Measurements from ENCODE around the gene PBX4. TPM values are rescaled to one million over a fixed set of nuclear protein-coding genes. Genes with fewer than 3 reads are reported as not detected.

The PBX4 gene
- total RNA-seq, 4 donors from 2014 or later: 22.5 to 62.4 (median 38.4) TPM

GRCh38 chr19:19588546-19588945 is 29.9 kb downstream of the PBX4 start:
- 90 to 93% methylated on average over 2 of the region's 2 CpGs for WGBS, 2 donors
- Histone ChIP-seq H3K9me3 (no peaks in the 10 kb centered on the region), H3K27me3 (no peaks in the 10 kb centered on the region), H3K36me3 (no peaks in the 10 kb centered on the region), H3K4me1 (peaks cover 10 to 12% of the 10 kb centered on the region in 2 donors), H3K4me3 (replicated peaks in 1 of 3) (no peak overlapping the region), H3K27ac (no peak overlapping the region)
- TF ChIP-seq POLR2A (IDR thresholded peaks at IDR 0.05): no peak
- TF ChIP-seq CTCF (IDR thresholded peaks at IDR 0.05): no peak
- no peak for DNase-seq
- intact Hi-C loops (cut with DNase I): no loop called here

- Histone ChIP-seq H3K27ac (no peak overlapping the region), H3K36me3 (no peaks in the 10 kb centered on the region), H3K4me3 (replicated peaks in 1 of 3) (no peak overlapping the region), H3K9me3 (no peaks in the 10 kb centered on the region), H3K27me3 (no peaks in the 10 kb centered on the region), H3K4me1 (peaks cover 10% of the 10 kb centered on the region in 2 donors)
- WGBS, 2 donors: 92 to 96% methylated on average over 5 of the region's 5 CpGs
- intact Hi-C loops (cut with DNase I): no loop called here
- TF ChIP-seq POLR2A (IDR thresholded peaks at IDR 0.05) (no peak), CTCF (IDR thresholded peaks at IDR 0.05) (no peak)
- peak; percentile 44 to 46 for DNase-seq
Measured at GRCh38 chr19:19587771-19588170, 30.7 kb downstream of the PBX4 start.

- Histone ChIP-seq H3K27ac (no peak overlapping the region), H3K4me3 (replicated peaks in 1 of 3) (no peak overlapping the region), H3K36me3 (no peaks in the 10 kb centered on the region), H3K9me3 (no peaks in the 10 kb centered on the region), H3K27me3 (no peaks in the 10 kb centered on the region), H3K4me1 (peaks cover 0 to 4% of the 10 kb centered on the region in 2 donors)
- no peak for DNase-seq
- 92 to 97% methylated on average over 6 of the region's 6 CpGs for WGBS, 2 donors
- no peak for TF ChIP-seq CTCF (IDR thresholded peaks at IDR 0.05)
- TF ChIP-seq POLR2A (IDR thresholded peaks at IDR 0.05): no peak
- intact Hi-C loops (cut with DNase I): no loop called here
Measured at GRCh38 chr19:19584356-19584755, 34.1 kb downstream of the PBX4 start.

- no peak for DNase-seq
- TF ChIP-seq CTCF (IDR thresholded peaks at IDR 0.05): no peak
- no peak for TF ChIP-seq POLR2A (IDR thresholded peaks at IDR 0.05)
- 87 to 100% methylated on average over 6 of the region's 6 CpGs for WGBS, 2 donors
- no peaks in the 10 kb centered on the region for H3K9me3 ChIP-seq
- H3K36me3 ChIP-seq: no peaks in the 10 kb centered on the region
- peaks cover 0 to 4% of the 10 kb centered on the region in 2 donors for H3K4me1 ChIP-seq
- no peak overlapping the region for H3K27ac ChIP-seq
- H3K27me3 ChIP-seq: no peaks in the 10 kb centered on the region
- H3K4me3 ChIP-seq (replicated peaks in 1 of 3): no peak overlapping the region
- intact Hi-C loops (cut with DNase I): no loop called here
Measured at GRCh38 chr19:19582471-19582870, 36.0 kb downstream of the PBX4 start.

- no peaks in the 10 kb centered on the region for H3K36me3 ChIP-seq
- no peak overlapping the region for H3K27ac ChIP-seq
- DNase-seq: no peak
- H3K4me3 ChIP-seq (replicated peaks in 1 of 3): no peak overlapping the region
- intact Hi-C loops (cut with DNase I): no loop called here
- no peaks in the 10 kb centered on the region for H3K9me3 ChIP-seq
- no peaks in the 10 kb centered on the region for H3K4me1 ChIP-seq
- TF ChIP-seq POLR2A (IDR thresholded peaks at IDR 0.05) (no peak), CTCF (IDR thresholded peaks at IDR 0.05) (no peak)
- no peaks in the 10 kb centered on the region for H3K27me3 ChIP-seq
- WGBS, 2 donors: 94 to 96% methylated on average over 12 to 13 of the region's 13 CpGs
Measured at GRCh38 chr19:19581391-19581790, 37.1 kb downstream of the PBX4 start.
